Measurements from ENCODE around the gene ENTPD8. TPM values are rescaled to one million over a fixed set of nuclear protein-coding genes. Genes with fewer than 3 reads are reported as not detected.

ENTPD8 gene
- total and polyA plus RNA-seq, 10 of the 15 experiments (the other 5 are each of a cell fraction or from before 2014, with no cell fraction given), result not detected

GRCh38 chr9:137434498-137435380 lies 6.4 kb downstream of the ENTPD8 start (continued):
- TF ChIP-seq ZNF217 (IDR thresholded peaks at IDR 0.05), result no peak
- TF ChIP-seq SMAD1 (IDR thresholded peaks at IDR 0.05; ENCODE audit: low read depth, partially characterized antibody), result no peak
- TF ChIP-seq MEF2A (IDR thresholded peaks at IDR 0.05; ENCODE audit: insufficient read depth, low read depth, low read length), result no peak
- TF ChIP-seq, protein P1, sequence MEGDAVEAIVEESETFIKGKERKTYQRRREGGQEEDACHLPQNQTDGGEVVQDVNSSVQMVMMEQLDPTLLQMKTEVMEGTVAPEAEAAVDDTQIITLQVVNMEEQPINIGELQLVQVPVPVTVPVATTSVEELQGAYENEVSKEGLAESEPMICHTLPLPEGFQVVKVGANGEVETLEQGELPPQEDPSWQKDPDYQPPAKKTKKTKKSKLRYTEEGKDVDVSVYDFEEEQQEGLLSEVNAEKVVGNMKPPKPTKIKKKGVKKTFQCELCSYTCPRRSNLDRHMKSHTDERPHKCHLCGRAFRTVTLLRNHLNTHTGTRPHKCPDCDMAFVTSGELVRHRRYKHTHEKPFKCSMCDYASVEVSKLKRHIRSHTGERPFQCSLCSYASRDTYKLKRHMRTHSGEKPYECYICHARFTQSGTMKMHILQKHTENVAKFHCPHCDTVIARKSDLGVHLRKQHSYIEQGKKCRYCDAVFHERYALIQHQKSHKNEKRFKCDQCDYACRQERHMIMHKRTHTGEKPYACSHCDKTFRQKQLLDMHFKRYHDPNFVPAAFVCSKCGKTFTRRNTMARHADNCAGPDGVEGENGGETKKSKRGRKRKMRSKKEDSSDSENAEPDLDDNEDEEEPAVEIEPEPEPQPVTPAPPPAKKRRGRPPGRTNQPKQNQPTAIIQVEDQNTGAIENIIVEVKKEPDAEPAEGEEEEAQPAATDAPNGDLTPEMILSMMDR (IDR thresholded peaks at IDR 0.05 in 2 of 3, conservative IDR thresholded peaks at IDR 0.05 in 1 of 3; ENCODE audit: control insufficient read depth in 2 of 3, extremely low read depth in 1 of 3, insufficient read depth in 1 of 3, low read depth in 3 of 3, low read length in 3 of 3), result no peak
- TF ChIP-seq ETV6 (conservative IDR thresholded peaks at IDR 0.05 in 1 of 2, IDR thresholded peaks at IDR 0.05 in 1 of 2; ENCODE audit: borderline replicate concordance in 1 of 2, low read depth in 1 of 2), result no peak
- TF ChIP-seq MAX (IDR thresholded peaks at IDR 0.05; ENCODE audit: low read depth, low read length), result no peak

DNA sequence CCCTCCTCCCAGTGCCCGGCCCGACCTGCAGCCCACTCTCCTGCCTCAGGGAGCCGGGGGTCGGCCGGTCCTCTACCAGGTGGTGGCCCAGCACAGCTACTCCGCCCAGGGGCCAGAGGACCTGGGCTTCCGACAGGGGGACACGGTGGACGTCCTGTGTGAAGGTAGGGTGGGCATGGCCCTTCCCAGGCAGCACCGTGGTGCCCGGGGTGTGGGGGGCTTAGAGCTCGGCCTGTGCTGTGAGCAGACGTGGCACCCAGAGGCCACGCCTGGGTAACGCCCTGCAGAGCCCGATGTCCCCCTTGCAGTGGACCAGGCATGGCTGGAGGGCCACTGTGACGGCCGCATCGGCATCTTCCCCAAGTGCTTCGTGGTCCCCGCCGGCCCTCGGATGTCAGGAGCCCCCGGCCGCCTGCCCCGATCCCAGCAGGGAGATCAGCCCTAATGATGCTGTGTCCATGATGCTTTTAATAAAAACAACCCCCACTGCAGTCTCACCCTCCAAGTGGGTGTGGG lies 7.2 kb downstream of the ENTPD8 start:
- H3K4me1 ChIP-seq (ENCODE audit: control insufficient read depth, insufficient read depth, low read length), result 0 out of 2 replicates have a peak, but pooled peaks cover 6% of the 10 kb centered on the region
- no peaks in the 10 kb centered on the region for H3K79me2 ChIP-seq (ENCODE audit: control insufficient read depth, insufficient read depth, low read length)
- no TSS peak for BruUV-seq (replicated peaks)
- no peak overlapping the region for H2AFZ ChIP-seq (ENCODE audit: control insufficient read depth, low read depth, low read length)
- in situ Hi-C loops (cut with MboI), result no loop called here
- FAIRE-seq (no peak), ATAC-seq (no peak), DNase-seq (ENCODE audit: low read depth, low spot score) (no peak)
- H3K27me3 ChIP-seq (replicated peaks in 1 of 2; ENCODE audit: control insufficient read depth in 2 of 2, insufficient read depth in 2 of 2, low read length in 1 of 2), result no peaks in the 10 kb centered on the region
- H3K4me3 ChIP-seq, result no peak overlapping the region
- H3K36me3 ChIP-seq (ENCODE audit: control insufficient read depth in 2 of 2, insufficient read depth in 2 of 2, low read length in 1 of 2), result no peaks in the 10 kb centered on the region
- no peak overlapping the region for H3K9ac ChIP-seq (ENCODE audit: control insufficient read depth, insufficient read depth, low read length)
- ChIA-PET RAD21 (ENCODE audit: unreplicated experiment) (no interaction called here), CTCF (no interaction called here), SMC1A (ENCODE audit: uncharacterized antibody, unreplicated experiment) (no interaction called here), POLR2A (interaction anchor here (0.6 kb wide), 1 partner anchor 71 kb away, joined by 5 read pairs; no protein-coding TSS in a partner anchor)
- no peak overlapping the region for H3K27ac ChIP-seq (ENCODE audit: control insufficient read depth, insufficient read depth)
- no peaks in the 10 kb centered on the region for H3K9me3 ChIP-seq (replicated peaks; ENCODE audit: control insufficient read depth, insufficient read depth, low read length)
- H3K4me2 ChIP-seq (ENCODE audit: control insufficient read depth, insufficient read depth), result no peak overlapping the region
- 52% methylated on average over 24 of the region's 26 CpGs for WGBS (ENCODE audit: insufficient coverage, insufficient replicate concordance, low lambda C conversion rate, missing lambda C conversion rate)
- intact Hi-C loops (cut with micrococcal nuclease; ENCODE audit: unreplicated experiment), result no loop called here
- no peaks in the 10 kb centered on the region for H4K20me1 ChIP-seq (ENCODE audit: control insufficient read depth, insufficient read depth)
- TF ChIP-seq, protein P2, sequence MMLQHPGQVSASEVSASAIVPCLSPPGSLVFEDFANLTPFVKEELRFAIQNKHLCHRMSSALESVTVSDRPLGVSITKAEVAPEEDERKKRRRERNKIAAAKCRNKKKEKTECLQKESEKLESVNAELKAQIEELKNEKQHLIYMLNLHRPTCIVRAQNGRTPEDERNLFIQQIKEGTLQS (IDR thresholded peaks at IDR 0.05; ENCODE audit: borderline replicate concordance, extremely low read depth, low read depth, low read length), result no peak
- TF ChIP-seq BCL11A (IDR thresholded peaks at IDR 0.05; ENCODE audit: low read depth, low read length) (no peak), SMC3 (IDR thresholded peaks at IDR 0.05; ENCODE audit: borderline replicate concordance, low read length) (no peak), PAX8 (IDR thresholded peaks at IDR 0.05) (no peak), TBL1XR1 (IDR thresholded peaks at IDR 0.05; ENCODE audit: low read depth, low read length) (no peak), FOXM1 (IDR thresholded peaks at IDR 0.05; ENCODE audit: low read depth, low read length) (no peak), POLR2AphosphoS5 (IDR thresholded peaks at IDR 0.05; ENCODE audit: low read length) (no peak), MEF2B (IDR thresholded peaks at IDR 0.05; ENCODE audit: partially characterized antibody, poor library complexity, severe bottlenecking) (no peak)
- TF ChIP-seq, protein P3, sequence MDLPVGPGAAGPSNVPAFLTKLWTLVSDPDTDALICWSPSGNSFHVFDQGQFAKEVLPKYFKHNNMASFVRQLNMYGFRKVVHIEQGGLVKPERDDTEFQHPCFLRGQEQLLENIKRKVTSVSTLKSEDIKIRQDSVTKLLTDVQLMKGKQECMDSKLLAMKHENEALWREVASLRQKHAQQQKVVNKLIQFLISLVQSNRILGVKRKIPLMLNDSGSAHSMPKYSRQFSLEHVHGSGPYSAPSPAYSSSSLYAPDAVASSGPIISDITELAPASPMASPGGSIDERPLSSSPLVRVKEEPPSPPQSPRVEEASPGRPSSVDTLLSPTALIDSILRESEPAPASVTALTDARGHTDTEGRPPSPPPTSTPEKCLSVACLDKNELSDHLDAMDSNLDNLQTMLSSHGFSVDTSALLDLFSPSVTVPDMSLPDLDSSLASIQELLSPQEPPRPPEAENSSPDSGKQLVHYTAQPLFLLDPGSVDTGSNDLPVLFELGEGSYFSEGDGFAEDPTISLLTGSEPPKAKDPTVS (IDR thresholded peaks at IDR 0.05; ENCODE audit: low read depth, low read length), result no peak
- TF ChIP-seq, protein P4, sequence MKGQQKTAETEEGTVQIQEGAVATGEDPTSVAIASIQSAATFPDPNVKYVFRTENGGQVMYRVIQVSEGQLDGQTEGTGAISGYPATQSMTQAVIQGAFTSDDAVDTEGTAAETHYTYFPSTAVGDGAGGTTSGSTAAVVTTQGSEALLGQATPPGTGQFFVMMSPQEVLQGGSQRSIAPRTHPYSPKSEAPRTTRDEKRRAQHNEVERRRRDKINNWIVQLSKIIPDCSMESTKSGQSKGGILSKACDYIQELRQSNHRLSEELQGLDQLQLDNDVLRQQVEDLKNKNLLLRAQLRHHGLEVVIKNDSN (IDR thresholded peaks at IDR 0.05; ENCODE audit: borderline replicate concordance, extremely low read length, insufficient read depth, low read depth, low read length), result no peak
